ENCODE data around the gene TSPO. TPM values are rescaled to one million over a fixed set of nuclear protein-coding genes. Genes with fewer than 3 reads are reported as not detected.

Gene TSPO
- total and polyA plus RNA-seq, 9 of the 15 experiments (the other 6 are each of a cell fraction or from before 2014, with no cell fraction given): 4.9 to 126 (median 25.3) TPM

DNA sequence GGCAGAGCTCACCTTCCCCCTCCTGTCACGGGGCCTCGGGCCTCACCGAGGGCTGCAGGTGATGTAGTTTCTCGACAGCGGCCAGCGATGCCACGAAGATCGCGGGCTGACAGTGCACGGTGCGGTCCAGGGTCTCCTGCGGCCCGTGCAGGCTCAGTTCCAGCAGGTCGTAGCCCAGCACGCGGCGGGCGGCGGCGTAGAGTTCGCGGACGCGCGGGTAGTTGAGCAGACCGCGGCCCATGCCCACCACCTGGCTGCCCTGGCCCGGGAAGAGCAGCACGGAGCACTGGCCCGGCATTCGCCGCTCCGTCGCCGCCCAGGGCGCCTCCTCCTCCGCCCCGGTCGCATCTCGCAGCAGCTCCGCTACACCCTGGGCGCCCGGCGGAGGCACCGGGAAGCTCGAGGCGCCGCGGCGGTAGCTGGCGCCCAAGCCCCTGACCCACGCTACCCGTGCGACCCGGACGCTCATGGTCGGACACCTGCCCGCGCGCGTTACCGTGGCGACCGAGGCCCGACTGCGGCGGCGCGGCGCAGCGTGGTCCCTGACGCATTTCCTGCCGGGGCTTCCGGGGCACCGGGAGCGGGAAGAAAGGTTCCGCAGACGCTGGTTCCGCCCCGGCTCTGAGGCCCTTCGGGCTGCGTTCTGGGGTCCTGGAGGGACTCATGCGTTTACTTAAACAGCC, 8.3 kb upstream of the TSPO start, which contains the start of gene MCAT (continued):
- TF ChIP-seq ARID2 (IDR thresholded peaks at IDR 0.05) (no peak), RBM15 (IDR thresholded peaks at IDR 0.05; ENCODE audit: insufficient read depth, low read length) (no peak), ERF (CRISPR knock-in tag; IDR thresholded peaks at IDR 0.05) (0 out of 2 replicates have a peak, but pooled peaks have one; percentile 44), TAL1 (IDR thresholded peaks at IDR 0.05) (no peak), BHLHE40 (IDR thresholded peaks at IDR 0.05; ENCODE audit: low read length) (peak; percentile 34; the same call in 1 of the 2 replicates), GTF2A2 (tag; IDR thresholded peaks at IDR 0.05) (no peak), ARHGAP35 (IDR thresholded peaks at IDR 0.05; ENCODE audit: partially characterized antibody) (no peak), SNIP1 (IDR thresholded peaks at IDR 0.05; ENCODE audit: low read depth) (no peak), KLF13 (tag; IDR thresholded peaks at IDR 0.05; ENCODE audit: borderline replicate concordance, low read depth) (no peak), CREM (IDR thresholded peaks at IDR 0.05; ENCODE audit: low read depth) (peak; percentile 80), TFAM (CRISPR knock-in tag; conservative IDR thresholded peaks at IDR 0.05) (no peak), SRSF7 (optimal IDR thresholded peaks at IDR 0.05; ENCODE audit: low read depth, low read length) (no peak)
- TF ChIP-seq, protein P1, sequence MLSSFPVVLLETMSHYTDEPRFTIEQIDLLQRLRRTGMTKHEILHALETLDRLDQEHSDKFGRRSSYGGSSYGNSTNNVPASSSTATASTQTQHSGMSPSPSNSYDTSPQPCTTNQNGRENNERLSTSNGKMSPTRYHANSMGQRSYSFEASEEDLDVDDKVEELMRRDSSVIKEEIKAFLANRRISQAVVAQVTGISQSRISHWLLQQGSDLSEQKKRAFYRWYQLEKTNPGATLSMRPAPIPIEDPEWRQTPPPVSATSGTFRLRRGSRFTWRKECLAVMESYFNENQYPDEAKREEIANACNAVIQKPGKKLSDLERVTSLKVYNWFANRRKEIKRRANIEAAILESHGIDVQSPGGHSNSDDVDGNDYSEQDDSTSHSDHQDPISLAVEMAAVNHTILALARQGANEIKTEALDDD (IDR thresholded peaks at IDR 0.05): no peak
- TF ChIP-seq, protein P2, sequence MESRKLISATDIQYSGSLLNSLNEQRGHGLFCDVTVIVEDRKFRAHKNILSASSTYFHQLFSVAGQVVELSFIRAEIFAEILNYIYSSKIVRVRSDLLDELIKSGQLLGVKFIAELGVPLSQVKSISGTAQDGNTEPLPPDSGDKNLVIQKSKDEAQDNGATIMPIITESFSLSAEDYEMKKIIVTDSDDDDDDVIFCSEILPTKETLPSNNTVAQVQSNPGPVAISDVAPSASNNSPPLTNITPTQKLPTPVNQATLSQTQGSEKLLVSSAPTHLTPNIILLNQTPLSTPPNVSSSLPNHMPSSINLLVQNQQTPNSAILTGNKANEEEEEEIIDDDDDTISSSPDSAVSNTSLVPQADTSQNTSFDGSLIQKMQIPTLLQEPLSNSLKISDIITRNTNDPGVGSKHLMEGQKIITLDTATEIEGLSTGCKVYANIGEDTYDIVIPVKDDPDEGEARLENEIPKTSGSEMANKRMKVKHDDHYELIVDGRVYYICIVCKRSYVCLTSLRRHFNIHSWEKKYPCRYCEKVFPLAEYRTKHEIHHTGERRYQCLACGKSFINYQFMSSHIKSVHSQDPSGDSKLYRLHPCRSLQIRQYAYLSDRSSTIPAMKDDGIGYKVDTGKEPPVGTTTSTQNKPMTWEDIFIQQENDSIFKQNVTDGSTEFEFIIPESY (CRISPR knock-in tag; IDR thresholded peaks at IDR 0.05): no peak; the same call in 1 of the 2 replicates
- TF ChIP-seq, protein P3, sequence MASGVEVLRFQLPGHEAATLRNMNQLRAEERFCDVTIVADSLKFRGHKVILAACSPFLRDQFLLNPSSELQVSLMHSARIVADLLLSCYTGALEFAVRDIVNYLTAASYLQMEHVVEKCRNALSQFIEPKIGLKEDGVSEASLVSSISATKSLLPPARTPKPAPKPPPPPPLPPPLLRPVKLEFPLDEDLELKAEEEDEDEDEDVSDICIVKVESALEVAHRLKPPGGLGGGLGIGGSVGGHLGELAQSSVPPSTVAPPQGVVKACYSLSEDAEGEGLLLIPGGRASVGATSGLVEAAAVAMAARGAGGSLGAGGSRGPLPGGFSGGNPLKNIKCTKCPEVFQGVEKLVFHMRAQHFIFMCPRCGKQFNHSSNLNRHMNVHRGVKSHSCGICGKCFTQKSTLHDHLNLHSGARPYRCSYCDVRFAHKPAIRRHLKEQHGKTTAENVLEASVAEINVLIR (CRISPR knock-in tag; IDR thresholded peaks at IDR 0.05): peak; percentile 60
- TF ChIP-seq, protein P4, sequence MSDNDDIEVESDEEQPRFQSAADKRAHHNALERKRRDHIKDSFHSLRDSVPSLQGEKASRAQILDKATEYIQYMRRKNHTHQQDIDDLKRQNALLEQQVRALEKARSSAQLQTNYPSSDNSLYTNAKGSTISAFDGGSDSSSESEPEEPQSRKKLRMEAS (CRISPR knock-in tag; IDR thresholded peaks at IDR 0.05): peak; percentile 88
- TF ChIP-seq, protein P5, sequence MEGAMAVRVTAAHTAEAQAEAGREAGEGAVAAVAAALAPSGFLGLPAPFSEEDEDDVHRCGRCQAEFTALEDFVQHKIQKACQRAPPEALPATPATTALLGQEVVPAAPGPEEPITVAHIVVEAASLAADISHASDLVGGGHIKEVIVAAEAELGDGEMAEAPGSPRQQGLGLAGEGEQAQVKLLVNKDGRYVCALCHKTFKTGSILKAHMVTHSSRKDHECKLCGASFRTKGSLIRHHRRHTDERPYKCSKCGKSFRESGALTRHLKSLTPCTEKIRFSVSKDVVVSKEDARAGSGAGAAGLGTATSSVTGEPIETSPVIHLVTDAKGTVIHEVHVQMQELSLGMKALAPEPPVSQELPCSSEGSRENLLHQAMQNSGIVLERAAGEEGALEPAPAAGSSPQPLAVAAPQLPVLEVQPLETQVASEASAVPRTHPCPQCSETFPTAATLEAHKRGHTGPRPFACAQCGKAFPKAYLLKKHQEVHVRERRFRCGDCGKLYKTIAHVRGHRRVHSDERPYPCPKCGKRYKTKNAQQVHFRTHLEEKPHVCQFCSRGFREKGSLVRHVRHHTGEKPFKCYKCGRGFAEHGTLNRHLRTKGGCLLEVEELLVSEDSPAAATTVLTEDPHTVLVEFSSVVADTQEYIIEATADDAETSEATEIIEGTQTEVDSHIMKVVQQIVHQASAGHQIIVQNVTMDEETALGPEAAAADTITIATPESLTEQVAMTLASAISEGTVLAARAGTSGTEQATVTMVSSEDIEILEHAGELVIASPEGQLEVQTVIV (CRISPR knock-in tag; IDR thresholded peaks at IDR 0.05; ENCODE audit: borderline replicate concordance): no peak
- TF ChIP-seq, protein P6, sequence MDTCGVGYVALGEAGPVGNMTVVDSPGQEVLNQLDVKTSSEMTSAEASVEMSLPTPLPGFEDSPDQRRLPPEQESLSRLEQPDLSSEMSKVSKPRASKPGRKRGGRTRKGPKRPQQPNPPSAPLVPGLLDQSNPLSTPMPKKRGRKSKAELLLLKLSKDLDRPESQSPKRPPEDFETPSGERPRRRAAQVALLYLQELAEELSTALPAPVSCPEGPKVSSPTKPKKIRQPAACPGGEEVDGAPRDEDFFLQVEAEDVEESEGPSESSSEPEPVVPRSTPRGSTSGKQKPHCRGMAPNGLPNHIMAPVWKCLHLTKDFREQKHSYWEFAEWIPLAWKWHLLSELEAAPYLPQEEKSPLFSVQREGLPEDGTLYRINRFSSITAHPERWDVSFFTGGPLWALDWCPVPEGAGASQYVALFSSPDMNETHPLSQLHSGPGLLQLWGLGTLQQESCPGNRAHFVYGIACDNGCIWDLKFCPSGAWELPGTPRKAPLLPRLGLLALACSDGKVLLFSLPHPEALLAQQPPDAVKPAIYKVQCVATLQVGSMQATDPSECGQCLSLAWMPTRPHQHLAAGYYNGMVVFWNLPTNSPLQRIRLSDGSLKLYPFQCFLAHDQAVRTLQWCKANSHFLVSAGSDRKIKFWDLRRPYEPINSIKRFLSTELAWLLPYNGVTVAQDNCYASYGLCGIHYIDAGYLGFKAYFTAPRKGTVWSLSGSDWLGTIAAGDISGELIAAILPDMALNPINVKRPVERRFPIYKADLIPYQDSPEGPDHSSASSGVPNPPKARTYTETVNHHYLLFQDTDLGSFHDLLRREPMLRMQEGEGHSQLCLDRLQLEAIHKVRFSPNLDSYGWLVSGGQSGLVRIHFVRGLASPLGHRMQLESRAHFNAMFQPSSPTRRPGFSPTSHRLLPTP (IDR thresholded peaks at IDR 0.05; ENCODE audit: borderline replicate concordance, extremely low read depth, insufficient read length): no peak
